HepG2 (cell line): ENCODE data around the gene NOC2L. TPM values are rescaled to one million over a fixed set of nuclear protein-coding genes. Genes with fewer than 3 reads are reported as not detected.

Source experiments
- ATAC-seq: fragments of 200-7000 bp; cut with Tn5 transposase; 3 replicates; pipeline ENCODE4 v1.9.1; 2020; ENCODE audit warnings: mild to moderate bottlenecking, moderate library complexity
- BruUV-seq: library from RNA; stranded (reverse); fragments of 400-500 nt; replicated peaks from 2 replicates; lab custom pipeline; 2021; lab: Mats Ljungman, UMichigan
- CTCF ChIA-PET: fragments of 300-600 bp; formaldehyde crosslinking; extraction: SDS; loops from one replicate; lab custom pipeline; 2021; ENCODE audit warnings: low total read pairs, inconsistent platforms, low intra/inter-chr PET ratio; lab: Yijun Ruan, JAX
- POLR2A ChIA-PET: fragments of 350-600 bp; sonication (Branson Sonifier 250); formaldehyde crosslinking; loops from one replicate; lab custom pipeline; 2020; ENCODE audit warnings: antibody characterized with exemption, inconsistent platforms; lab: Yijun Ruan, JAX
- DNase-seq: peaks from one replicate; pipeline ENCODE4 v3.0.0-alpha.2; 2015; ENCODE audit warnings: low spot score
- FAIRE-seq: peaks from 3 replicates; lab custom pipeline; 2011; peaks lifted over from hg19 to GRCh38; lab: Jason Lieb, UNC
- H2AFZ ChIP-seq: one replicate; pipeline ENCODE4 v1.6.1; 2011; ENCODE audit warnings: low read length, inconsistent platforms
- H3K27ac ChIP-seq: fragments of 300-600 bp; 3 replicates; pipeline ENCODE4 v1.8.0; 2011; ENCODE audit warnings: mixed run types, mild to moderate bottlenecking, mixed read lengths, low read length, inconsistent platforms; ENCODE audit not compliant: insufficient read depth; ENCODE audit errors: extremely low read length
- H3K27me3 ChIP-seq, 2 experiments: fragments of 200-600 bp in 1 of 2; 2 replicates in 1 of 2; 3 replicates in 1 of 2; pipeline versions ENCODE4 v1.6.0 to v1.8.0; 2011; ENCODE audit warnings: low read length in 2 of 2, mild to moderate bottlenecking in 2 of 2, moderate library complexity in 2 of 2, inconsistent platforms in 1 of 2; ENCODE audit not compliant: insufficient read depth in 2 of 2, control insufficient read depth in 1 of 2
- H3K36me3 ChIP-seq, 2 experiments: fragments of 200-600 bp in 1 of 2; replicated peaks in 1 of 2; 2 replicates in 1 of 2; 3 replicates in 1 of 2; pipeline versions ENCODE4 v1.5.1 to v1.8.0; 2011; ENCODE audit warnings: low read length in 2 of 2, inconsistent platforms in 1 of 2; ENCODE audit not compliant: insufficient read depth in 2 of 2, control insufficient read depth in 1 of 2
- H3K4me1 ChIP-seq: 2 replicates; pipeline ENCODE4 v1.5.1; 2012; ENCODE audit warnings: low read length, inconsistent platforms; ENCODE audit not compliant: insufficient read depth
- H3K4me2 ChIP-seq: 2 replicates; pipeline ENCODE4 v1.6.0; 2011; ENCODE audit warnings: low read depth, low read length, inconsistent platforms
- H3K4me3 ChIP-seq, 3 experiments: fragments of 200-600 bp in 1 of 3; sonication (generic), shearing (Covaris generic) in 1 of 3; replicated peaks in 1 of 3; 2 replicates each; pipeline ENCODE4 v1.5.1; 2011 to 2016; ENCODE audit warnings: low read length in 3 of 3, inconsistent platforms in 2 of 3, low read depth in 2 of 3, mild to moderate bottlenecking in 2 of 3, control low read depth in 1 of 3, mixed read lengths in 1 of 3; ENCODE audit not compliant: insufficient read depth in 1 of 3
- H3K79me2 ChIP-seq: one replicate; pipeline ENCODE4 v1.6.1; 2011; ENCODE audit warnings: low read length, inconsistent platforms; ENCODE audit not compliant: insufficient read depth
- H3K9ac ChIP-seq: 2 replicates; pipeline ENCODE4 v1.6.0; 2011; ENCODE audit warnings: mild to moderate bottlenecking, low read depth, low read length, inconsistent platforms; ENCODE audit not compliant: insufficient read depth
- H3K9me3 ChIP-seq: 2 replicates; pipeline ENCODE4 v1.5.1; 2012; ENCODE audit warnings: mild to moderate bottlenecking, low read length
- H4K20me1 ChIP-seq: 2 replicates; pipeline ENCODE4 v1.6.0; 2011; ENCODE audit warnings: inconsistent platforms, mild to moderate bottlenecking, low read length, moderate library complexity; ENCODE audit not compliant: insufficient read depth
- ATF1 ChIP-seq: IDR thresholded peaks from 2 replicates; pipeline ENCODE4 v1.6.1; 2016; ENCODE audit warnings: mild to moderate bottlenecking, control low read depth
- JUN ChIP-seq: sonication (generic); formaldehyde crosslinking; IDR thresholded peaks from 2 replicates; pipeline ENCODE4 v1.4.0; 2020; ENCODE audit warnings: mild to moderate bottlenecking, missing genetic modification reagents
- MTF2 ChIP-seq: sonication (generic); formaldehyde crosslinking; IDR thresholded peaks from 2 replicates; pipeline ENCODE4 v1.5.0; 2020; ENCODE audit warnings: missing genetic modification reagents, borderline replicate concordance
- SMAD9 ChIP-seq: sonication (generic); formaldehyde crosslinking; IDR thresholded peaks from 2 replicates; pipeline ENCODE4 v1.5.1; 2020; ENCODE audit warnings: mild to moderate bottlenecking, missing genetic modification reagents
- ZNF629 ChIP-seq: sonication (generic); formaldehyde crosslinking; conservative IDR thresholded peaks from 2 replicates; pipeline ENCODE4 v1.5.0; 2020; ENCODE audit warnings: missing genetic modification reagents
- WGBS: methylation state at CpG from one replicate; pipeline ENCODE4 v1.1.6; 2017; ENCODE audit warnings: low lambda C conversion rate; 5-methylcytosine and 5-hydroxymethylcytosine counted together
- in situ Hi-C: cut with HindIII; loops from 2 replicates; pipeline ENCODE4 v1.10.0; 2017; ENCODE audit warnings: low pct_unique_long_range_greater_than_20kb; ENCODE audit not compliant: extremely low pct_ligation_motif_present
- intact Hi-C: fragments of 100-400 bp; cut with micrococcal nuclease; formaldehyde crosslinking; loops from one replicate; pipeline ENCODE4 v1.10.0; 2022; ENCODE audit not compliant: unreplicated experiment
- polyA plus RNA-seq, 8 experiments: library from polyadenylated mRNA; depleted of rRNA in 3 of 8; stranded (reverse) in 7 of 8; unstranded in 1 of 8; fragments of >200 nt; fragmentation: Illumina TruSeq in 4 of 8; extraction: Trizol in 4 of 8; gene quantifications; 2 replicates each; pipeline versions ENCODE4 v1.2.1 to v1.2.3, GENCODE V29; 2011 to 2016; ENCODE audit warnings: low read depth in 4 of 8, missing spikeins in 1 of 8, mixed read lengths in 1 of 8; ENCODE audit not compliant: insufficient read depth in 1 of 8
- total RNA-seq, 5 experiments: library from RNA; depleted of rRNA; stranded (reverse); fragments of >200 nt; fragmentation: Illumina TruSeq; extraction: Trizol; gene quantifications; 2 replicates each; pipeline ENCODE4 v1.2.3, GENCODE V29; 2016; ENCODE audit warnings: low read depth in 1 of 5
- TF ChIP-seq, protein P1 (sequence below): sonication (generic); formaldehyde crosslinking; IDR thresholded peaks from 2 replicates; pipeline ENCODE4 v1.4.0; 2020; ENCODE audit warnings: missing genetic modification reagents, borderline replicate concordance

The NOC2L gene
- total and polyA plus RNA-seq, 2 of the 13 experiments (the other 11 are each of a cell fraction or from before 2014, with no cell fraction given): 32.0 to 103 TPM

DNA sequence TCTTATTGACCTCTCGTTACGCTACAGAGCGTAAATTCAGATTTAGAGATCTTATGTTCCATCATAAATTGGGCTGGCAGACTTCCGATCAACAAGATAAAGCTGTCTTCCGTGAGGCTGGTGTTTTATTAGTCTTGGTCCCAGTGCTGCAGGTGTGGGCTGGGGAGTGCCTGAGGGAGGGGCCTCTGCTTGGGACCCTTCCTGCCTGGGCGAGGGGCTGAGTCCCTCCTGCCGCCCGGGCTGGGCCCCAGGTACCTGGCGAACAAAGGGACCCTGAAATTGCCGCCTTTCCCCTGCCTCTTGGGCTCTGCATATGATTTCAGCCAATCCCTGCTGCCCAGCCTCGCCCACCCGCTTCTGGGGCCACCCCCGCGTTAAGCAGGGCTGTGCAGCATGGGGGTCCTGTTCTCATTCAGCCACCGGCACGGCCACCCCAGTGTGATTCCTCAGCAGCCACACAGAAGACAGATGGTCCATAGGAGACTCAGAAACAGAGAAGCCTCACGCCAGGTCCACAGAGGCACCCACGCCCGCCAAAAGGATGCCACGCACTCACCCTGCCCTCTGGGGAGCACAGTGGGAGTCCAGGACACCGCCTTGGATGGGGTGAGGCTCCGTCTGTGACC lies 41.5 kb downstream of the NOC2L start:
- ATAC-seq (no peak), DNase-seq (no peak), FAIRE-seq (no peak)
- Histone ChIP-seq H3K27ac (no peak overlapping the region), H3K36me3 (no peaks in the 10 kb centered on the region), H3K4me1 (peaks cover 49% of the 10 kb centered on the region), H4K20me1 (peaks cover 6% of the 10 kb centered on the region; the same call in 1 of the 2 replicates), H3K9ac (no peak overlapping the region), H2AFZ (no peak overlapping the region), H3K27me3 (peaks cover 47 to 95% of the 10 kb centered on the region in 2 experiments), H3K4me2 (no peak overlapping the region), H3K9me3 (no peaks in the 10 kb centered on the region), H3K4me3 (no peak overlapping the region), H3K79me2 (no peaks in the 10 kb centered on the region)
- ChIA-PET POLR2A (no interaction called here), CTCF (interaction anchor here (1.5 kb wide), 1 partner anchor 12 kb away, joined by 3 read pairs; no protein-coding TSS in a partner anchor)
- in situ Hi-C loops (no loop called here), intact Hi-C loops (no loop called here)
- BruUV-seq: no TSS peak
- WGBS: 29% methylated on average over 8 of the region's 22 CpGs
- no peak for TF ChIP-seq MTF2
- no peak for TF ChIP-seq SMAD9 (CRISPR knock-in tag)
- no peak for TF ChIP-seq ATF1 (CRISPR knock-in tag)
- TF ChIP-seq JUN (CRISPR knock-in tag): no peak
- TF ChIP-seq, protein P1, sequence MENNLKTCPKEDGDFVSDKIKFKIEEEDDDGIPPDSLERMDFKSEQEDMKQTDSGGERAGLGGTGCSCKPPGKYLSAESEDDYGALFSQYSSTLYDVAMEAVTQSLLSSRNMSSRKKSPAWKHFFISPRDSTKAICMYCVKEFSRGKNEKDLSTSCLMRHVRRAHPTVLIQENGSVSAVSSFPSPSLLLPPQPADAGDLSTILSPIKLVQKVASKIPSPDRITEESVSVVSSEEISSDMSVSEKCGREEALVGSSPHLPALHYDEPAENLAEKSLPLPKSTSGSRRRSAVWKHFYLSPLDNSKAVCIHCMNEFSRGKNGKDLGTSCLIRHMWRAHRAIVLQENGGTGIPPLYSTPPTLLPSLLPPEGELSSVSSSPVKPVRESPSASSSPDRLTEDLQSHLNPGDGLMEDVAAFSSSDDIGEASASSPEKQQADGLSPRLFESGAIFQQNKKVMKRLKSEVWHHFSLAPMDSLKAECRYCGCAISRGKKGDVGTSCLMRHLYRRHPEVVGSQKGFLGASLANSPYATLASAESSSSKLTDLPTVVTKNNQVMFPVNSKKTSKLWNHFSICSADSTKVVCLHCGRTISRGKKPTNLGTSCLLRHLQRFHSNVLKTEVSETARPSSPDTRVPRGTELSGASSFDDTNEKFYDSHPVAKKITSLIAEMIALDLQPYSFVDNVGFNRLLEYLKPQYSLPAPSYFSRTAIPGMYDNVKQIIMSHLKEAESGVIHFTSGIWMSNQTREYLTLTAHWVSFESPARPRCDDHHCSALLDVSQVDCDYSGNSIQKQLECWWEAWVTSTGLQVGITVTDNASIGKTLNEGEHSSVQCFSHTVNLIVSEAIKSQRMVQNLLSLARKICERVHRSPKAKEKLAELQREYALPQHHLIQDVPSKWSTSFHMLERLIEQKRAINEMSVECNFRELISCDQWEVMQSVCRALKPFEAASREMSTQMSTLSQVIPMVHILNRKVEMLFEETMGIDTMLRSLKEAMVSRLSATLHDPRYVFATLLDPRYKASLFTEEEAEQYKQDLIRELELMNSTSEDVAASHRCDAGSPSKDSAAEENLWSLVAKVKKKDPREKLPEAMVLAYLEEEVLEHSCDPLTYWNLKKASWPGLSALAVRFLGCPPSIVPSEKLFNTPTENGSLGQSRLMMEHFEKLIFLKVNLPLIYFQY (CRISPR knock-in tag): no peak
- TF ChIP-seq ZNF629 (CRISPR knock-in tag): no peak
